SW 1271 (cell line): ENCODE measurements around the gene WDR81.
"Not testable (repeated sequence)": the region's sequence is repeated elsewhere in the genome, so short reads cannot be mapped to it uniquely, and the experiment has no call there.

ENCODE experiments used
- DNase-seq, 2 experiments: peaks; one replicate each; lab custom pipeline; 2025; lab: John Stamatoyannopoulos, UW

WDR81 gene

DNA sequence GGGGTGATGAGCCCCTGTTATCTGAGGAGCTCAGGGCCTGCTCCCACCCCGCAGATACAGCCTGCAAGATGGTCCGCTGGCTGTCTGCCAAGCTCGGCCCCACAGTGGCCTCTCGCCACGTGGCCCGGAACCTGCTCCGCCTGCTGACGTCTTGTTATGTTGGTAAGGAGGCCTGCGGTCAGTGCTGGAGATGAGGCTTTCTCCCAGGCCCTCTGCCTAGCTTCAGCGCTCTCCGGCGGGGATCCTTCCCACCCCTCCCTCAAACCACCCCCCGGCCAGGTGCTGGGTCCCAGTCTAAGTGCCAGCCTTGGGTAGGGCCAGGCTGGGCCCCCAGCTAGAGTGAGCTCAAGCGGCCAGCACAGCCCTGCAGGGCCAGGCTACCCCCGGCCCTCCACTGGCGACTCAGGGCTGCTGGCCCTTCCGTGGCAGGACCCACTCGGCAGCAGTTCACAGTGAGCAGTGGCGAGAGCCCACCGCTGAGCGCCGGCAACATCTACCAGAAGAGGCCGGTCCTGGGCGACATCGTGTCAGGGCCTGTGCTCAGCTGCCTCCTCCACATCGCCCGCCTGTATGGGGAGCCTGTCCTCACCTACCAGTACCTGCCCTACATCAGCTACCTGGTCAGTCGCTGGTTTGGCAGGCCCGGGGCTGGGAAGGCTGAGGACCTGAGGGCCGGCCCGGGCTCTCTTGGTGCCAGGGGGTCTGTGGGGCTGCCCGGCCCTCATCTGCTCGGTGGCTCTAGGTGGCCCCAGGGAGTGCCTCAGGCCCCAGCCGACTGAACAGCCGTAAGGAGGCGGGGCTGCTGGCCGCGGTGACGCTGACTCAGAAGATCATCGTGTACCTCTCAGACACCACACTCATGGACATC lies 6.1 kb downstream of the WDR81 start:
- DNase-seq, result peak in 1 of 2 experiments; percentile 30

DNA sequence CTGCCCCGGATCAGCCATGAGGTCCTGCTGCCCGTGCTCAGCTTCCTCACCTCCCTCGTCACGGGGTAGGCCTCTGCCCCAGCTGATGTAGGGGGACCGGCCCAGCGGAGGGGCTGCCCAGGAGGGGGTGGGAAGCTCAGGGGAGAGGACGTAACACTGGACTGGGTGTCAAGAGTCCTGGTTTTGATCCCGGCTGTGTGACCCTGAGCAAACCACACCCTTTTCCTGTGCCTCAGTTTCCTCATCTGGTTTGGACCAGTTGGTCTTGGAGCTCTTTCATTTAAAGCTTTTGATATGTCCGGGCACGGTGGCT lies 6.6 kb downstream of the WDR81 start:
- no peak for DNase-seq

DNA sequence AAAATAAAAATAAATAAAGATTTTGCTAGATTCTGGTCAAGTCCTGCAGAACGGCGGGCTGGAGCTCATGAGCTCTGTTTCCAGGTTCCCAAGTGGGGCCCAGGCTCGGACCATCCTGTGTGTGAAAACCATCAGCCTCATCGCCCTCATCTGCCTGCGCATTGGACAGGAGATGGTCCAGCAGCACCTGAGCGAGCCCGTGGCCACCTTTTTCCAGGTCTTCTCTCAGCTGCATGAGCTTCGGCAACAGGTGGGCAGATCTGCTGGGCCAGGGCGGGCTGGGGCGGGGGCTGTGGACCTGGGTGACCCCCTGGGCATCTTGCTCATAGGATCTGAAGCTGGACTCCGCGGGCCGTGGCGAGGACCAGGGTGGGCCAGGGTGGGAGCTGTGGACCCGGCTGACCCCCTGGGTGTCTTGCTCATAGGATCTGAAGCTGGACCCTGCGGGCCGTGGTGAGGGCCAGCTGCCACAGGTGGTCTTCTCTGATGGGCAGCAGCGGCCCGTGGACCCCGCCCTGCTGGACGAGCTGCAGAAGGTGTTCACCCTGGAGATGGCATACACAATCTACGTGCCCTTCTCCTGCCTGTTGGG lies 7.8 kb downstream of the WDR81 start:
- DNase-seq, result no peak

DNA sequence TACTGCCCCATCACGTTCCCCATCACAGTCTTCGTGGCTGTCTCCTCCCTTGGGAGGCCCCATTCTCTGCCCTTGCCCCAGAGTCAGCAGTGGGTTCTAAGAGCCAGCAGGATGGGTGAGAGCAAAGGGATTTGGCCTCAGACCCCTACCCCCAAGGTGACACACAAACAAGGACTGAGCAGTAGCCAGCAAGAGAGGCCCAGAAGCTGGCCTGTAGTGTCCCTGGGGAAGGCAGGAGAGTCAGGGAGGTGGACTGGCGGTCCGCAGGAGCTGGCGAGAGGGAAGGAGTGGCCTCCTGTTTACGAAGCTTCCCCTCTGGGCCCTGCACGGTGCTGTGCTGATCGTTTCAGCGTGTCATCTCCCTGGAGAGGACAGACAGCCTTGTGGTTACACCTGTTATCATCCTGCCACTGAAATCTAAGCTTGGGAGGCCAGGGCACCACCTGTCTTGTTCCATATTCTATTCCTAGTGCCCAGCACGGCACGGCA lies 8.4 kb downstream of the WDR81 start:
- DNase-seq, result no peak

DNA sequence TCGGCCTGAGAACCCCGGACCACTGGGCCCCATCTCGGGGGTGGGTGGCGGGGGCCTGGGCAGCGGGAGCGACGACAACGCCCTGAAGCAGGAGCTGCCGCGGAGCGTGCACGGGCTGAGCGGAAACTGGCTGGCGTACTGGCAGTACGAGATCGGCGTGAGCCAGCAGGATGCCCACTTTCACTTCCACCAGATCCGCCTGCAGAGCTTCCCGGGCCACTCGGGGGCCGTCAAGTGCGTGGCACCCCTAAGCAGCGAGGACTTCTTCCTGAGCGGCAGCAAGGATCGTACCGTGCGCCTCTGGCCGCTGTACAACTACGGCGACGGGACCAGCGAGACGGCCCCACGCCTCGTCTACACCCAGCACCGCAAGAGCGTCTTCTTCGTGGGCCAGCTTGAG lies 9.3 kb downstream of the WDR81 start:
- no peak for DNase-seq

DNA sequence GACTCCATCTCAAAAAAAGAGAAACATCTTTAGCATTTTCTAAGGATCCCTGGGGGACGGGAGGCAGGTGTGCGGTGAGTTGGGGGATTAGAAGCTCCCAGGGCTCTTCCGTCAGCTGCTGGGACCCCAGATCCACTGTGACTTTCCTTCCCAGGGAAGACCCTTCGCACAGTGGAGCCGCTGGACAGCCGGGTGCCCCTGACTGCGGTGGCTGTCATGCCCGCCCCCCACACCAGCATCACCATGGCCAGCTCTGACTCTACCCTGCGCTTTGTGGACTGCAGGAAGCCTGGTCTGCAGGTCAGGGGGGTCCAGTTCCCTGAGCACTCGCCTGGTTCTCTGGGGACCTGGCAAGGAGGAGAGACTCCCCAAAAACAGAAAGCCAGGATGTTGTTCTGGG lies 10.9 kb downstream of the WDR81 start:
- no peak for DNase-seq

DNA sequence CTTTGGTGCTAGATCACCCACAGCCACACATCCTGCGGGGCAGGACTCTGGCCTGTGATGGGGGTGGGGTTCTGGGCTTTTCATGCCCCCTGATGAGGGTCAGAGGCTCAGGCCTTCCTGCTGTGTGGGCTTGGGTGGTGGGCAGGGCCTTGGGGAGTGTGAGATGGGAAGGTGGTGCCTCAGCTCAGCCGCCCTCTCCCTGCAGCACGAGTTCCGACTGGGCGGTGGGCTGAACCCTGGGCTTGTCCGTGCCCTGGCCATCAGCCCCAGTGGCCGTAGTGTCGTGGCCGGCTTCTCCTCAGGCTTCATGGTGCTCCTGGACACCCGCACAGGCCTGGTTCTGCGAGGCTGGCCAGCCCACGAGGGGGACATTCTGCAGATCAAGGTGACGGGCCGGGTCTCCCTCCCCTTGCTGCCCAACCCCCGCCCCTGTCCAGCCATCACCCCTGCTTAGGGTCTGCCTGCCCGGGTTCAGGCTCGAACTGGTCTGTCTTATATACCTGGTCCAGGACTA lies 11.4 kb downstream of the WDR81 start:
- no peak for DNase-seq

DNA sequence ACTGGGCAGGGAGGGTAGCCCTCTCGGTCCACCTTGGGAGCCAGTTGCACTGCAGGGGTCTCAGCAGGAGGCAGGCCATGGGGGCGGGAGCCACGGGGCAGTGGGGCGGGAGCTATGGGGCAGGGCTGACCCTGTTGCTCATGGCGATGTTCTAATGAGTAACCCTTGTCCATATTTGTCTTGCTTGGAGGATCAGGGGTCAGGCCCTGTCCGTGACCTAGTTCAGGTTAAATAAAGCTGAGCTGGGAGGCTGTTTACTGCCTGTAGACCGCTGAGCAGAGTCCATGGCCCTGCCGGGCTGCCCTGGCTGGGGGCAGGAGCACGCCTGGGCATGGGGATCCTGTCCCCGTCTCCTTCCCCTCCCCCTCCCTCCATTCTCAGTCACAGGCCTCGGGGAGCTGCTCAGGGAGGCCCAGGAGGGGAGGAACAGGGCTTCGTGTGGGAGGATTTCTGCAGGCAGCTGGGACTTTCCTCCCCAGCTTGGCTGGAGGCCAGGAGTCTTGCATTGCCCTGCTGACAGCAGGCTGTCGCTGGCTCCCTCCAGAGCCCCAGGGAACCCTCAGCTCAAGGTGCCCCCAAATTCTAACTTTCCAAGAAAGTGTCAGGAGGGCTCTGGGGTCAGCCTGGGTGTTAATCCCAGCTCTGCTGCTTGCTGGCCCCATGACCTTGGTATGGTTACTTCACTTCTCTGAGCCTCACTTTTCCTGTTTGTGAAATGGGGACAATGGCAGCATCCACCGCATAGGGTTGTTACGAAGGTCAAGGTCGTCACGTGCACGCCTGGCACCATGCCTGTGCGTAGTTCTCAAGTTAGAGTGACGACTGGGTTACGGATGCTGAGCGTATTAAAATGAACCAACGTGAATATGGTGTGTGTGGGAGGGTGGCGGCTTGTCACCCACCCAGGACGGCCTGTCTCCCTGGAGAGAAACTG lies 12.1 kb downstream of the WDR81 start:
- DNase-seq, result no peak

DNA sequence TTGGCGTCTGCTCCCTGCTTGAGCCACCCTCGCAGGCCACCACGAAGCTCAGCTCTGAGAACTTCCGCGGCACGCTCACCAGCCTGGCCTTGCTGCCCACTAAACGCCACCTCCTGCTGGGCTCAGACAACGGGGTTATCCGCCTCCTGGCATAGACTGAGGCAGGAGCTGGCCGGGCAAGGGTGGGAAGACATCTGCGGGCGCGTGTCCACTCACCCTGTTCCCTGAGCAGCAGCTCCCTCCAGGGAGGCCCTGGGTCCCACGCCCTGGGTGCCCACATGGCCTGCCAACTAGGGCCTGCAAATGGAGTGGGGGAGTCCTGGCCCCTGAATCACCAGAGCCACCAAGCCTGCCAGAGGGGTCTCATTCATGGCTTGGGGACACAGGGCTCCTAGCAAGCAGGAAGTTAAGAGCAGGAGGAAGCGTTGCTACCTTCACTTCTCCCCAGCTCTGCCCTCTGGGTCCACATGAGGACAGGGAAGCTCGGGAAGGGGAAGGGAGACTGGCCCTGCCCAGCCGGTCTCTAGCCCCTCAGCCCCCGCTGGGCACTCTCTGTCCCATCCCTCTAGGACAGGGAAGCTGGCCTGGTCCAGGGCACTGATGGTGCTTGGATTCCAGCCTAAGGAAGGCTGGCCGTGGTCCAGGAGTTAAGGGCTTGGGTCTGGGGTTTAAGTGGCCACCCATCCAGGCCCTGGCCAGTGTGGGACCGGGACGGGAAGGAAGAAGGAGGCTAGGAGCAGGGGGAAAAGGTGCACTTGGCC lies 13.2 kb downstream of the WDR81 start:
- DNase-seq, result no peak

DNA sequence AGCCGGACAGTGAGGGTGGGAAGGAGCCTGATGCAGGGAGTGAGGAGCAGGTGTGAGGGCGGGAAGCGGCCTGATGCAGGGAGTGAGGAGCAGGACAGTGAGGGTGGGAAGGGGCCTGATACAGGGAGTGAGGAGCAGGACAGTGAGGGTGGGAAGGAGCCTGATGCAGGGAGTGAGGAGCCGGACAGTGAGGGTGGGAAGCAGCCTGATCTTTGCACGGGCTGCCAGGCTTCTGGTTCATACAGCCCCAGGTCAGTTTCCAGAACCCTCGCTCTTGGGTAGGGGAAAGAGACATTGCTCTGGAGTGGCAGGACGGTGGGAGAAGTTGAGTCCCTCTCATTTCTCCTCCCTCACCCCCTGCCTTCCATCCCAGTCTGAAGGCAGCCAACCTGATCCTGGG lies 17.4 kb downstream of the WDR81 start:
- DNase-seq, result not testable (repeated sequence)

DNA sequence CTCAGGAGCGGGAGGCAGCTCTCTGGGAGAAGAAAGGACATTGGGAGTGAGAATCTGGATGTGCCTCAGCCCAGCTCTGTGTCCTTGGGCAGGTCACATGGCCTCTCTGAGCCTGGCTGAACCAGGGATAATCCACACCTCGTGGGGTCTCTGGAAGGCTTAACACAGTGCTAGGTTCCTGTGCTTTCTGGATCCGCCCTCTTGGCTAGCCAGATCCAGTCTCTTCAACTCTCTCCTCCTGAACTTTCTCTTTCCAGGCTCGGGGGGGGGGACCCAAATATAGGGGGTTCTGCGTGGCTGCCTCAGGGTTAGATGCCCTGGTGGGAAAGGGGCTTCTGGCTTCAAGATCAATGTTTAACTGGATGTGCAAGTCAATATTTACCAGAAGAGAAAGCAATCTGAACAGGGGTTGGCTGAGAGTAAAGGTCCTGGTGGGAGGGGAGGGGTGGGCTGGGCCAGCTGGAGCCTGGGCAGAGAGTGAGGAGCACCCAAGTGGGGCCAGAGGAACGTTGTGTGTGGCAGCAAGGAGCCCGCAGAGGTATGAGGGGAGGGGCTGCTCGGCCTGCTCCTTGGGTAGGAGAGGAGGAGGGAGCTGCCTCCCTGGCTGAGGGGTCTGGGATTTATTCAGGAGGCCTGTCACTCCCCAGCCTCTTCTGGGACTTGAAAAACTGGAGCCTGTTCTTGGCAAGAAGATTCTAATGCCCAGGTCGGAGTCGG lies 18.0 kb downstream of the WDR81 start, which contains the start of gene SERPINF2:
SERPINF2 (plus strand) TSS at position 501 of the 717 bp plus-strand sequence. CDS start 2,125 bp downstream, outside the sequence.
- no peak for DNase-seq

DNA sequence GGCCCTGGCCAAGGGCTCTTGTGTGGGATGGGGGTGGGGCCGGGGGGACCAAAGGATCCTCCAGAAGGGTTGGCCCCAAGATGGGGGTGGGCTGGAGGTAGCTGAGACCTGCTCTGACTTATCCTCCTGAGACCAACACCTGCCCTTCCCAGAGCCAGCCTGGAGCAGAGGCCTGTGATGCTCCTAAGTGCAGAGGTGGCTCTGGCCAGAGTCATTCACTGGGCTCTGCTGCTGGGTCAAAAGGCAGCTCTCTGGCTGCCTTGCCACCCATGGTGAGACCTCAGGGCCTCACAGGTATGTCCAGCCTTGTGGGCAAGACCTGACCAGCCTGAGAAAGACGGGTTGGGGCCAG lies 18.6 kb downstream of the WDR81 start:
- DNase-seq, result no peak

DNA sequence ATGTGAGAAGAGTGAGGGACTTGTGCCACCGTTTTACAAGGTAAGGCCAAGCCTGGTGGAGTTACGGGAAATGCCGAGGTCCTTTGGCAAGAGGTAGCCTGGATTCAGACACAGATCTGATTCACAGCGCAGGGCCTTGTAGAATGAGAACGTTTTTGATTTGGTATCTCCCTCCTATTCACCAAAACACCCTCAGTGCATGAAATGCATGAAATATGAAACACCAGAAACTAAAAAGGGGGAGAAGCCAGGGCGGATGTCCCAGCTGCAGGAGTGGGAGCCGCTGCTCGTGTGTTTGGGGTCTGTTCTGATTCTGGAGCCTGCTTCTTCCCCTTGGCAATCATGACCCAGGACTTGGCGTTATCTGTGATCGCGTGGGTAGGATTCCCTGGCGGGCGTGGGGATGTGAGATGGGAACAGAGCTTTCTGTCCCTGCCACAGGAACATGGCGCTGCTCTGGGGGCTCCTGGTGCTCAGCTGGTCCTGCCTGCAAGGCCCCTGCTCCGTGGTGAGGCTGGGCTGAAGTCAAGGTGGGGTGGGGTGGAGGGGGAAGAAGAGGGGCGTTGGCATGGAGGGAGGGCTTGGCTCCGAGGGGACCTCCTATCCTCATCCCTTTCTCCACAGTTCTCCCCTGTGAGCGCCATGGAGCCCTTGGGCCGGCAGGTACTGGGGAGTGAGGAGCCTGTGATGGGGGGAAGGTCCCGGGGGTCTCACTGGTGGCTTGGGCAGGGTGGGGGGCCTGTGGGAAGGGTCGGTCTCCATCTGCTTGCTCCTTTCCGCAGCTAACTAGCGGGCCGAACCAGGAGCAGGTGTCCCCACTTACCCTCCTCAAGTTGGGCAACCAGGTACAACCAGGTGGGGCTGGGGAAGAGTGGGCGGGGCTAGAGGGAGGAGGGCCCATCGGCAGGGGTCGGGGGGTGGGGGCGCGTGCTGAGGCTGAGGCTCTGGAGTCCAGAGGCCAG lies 20.3 kb downstream of the WDR81 start:
- DNase-seq, result no peak

DNA sequence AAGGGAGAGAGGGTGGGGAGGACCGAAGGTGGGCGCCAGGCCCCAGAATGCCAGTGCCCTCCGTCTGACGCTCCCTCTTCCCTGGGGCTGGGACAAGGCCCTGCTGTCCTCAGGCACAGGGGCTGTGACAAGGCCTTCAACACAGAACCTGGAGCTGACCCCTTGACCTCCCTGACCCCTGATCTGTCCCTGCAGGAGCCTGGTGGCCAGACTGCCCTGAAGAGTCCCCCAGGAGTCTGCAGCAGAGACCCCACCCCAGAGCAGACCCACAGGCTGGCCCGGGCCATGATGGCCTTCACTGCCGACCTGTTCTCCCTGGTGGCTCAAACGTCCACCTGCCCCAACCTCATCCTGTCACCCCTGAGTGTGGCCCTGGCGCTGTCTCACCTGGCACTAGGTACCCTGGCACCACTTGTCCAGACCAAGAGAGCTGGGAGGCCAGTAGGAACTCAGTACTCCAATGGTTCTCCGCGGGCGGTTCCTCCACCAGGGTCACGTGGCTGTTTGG lies 21.1 kb downstream of the WDR81 start:
- no peak for DNase-seq

DNA sequence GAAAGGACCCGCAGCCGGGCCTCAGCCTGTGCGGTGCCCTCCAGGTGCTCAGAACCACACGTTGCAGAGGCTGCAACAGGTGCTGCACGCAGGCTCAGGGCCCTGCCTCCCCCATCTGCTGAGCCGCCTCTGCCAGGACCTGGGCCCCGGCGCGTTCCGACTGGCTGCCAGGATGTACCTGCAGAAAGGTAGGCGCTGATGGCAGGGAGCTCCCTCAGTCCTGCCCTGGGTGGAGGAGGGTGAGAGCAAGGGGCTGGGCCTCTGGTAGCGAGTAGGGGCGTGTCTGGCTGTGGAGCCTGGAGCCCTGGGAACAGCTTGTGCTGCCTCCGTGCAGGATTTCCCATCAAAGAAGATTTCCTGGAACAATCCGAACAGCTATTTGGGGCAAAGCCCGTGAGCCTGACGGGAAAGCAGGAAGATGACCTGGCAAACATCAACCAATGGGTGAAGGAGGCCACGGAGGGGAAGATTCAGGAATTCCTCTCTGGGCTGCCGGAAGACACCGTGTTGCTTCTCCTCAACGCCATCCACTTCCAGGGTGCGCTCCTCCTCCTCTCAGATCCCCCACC lies 22.6 kb downstream of the WDR81 start:
- DNase-seq, result no peak

DNA sequence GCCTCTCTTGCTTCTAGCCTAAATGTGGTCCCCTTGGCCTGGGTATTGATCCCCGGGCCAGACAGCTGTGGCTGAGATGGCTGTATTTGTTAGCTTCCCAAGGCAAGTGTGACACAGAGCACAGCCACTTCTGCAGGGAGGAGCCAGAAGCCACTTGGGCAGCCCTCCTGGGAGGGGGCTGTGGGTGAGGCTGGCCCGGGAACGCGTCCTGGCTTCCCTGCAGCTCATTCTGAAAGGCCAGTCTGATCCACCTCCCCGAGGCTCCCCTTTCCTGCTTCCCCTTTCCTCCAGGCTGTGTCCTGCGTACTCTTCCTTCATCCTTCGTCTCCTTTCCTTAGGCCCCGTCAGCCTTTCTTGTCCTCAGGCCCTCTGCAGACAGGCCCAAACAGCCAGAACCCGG lies 26.1 kb downstream of the WDR81 start:
- DNase-seq, result no peak

DNA sequence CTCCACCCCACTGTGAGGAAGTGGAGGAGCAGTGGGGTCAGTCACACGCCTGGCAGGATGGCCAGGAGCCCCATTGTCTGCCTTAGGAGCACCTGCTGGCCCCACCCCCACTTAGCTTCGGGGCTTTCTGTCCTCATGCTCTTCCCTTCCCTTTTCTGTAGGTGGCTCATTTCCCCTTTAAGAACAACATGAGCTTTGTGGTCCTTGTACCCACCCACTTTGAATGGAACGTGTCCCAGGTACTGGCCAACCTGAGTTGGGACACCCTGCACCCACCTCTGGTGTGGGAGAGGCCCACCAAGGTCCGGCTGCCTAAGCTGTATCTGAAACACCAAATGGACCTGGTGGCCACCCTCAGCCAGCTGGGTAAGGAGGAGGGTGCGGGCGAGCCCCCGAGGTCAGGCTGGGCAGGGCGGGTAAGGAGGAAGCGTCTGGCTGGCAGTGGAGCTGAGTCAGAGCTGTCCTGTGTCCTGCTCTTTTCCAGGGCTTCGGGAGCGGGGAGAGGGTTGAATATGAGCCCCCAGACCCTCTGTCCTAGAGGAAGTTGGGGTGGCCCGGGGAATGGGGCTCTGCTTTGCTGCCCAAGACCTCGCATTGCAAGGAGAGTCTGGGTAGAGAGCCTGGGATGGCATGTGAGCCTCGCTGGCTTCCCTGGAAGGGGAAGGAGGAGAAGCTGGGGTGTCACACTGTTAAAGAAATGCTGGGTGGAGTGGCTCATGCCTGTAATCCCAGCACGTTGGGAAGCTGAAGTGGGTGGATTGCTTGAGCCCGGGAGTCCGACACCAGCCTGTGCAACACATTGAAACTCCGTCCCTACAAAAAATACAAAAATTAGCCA lies 28.1 kb downstream of the WDR81 start:
- DNase-seq, result no peak

DNA sequence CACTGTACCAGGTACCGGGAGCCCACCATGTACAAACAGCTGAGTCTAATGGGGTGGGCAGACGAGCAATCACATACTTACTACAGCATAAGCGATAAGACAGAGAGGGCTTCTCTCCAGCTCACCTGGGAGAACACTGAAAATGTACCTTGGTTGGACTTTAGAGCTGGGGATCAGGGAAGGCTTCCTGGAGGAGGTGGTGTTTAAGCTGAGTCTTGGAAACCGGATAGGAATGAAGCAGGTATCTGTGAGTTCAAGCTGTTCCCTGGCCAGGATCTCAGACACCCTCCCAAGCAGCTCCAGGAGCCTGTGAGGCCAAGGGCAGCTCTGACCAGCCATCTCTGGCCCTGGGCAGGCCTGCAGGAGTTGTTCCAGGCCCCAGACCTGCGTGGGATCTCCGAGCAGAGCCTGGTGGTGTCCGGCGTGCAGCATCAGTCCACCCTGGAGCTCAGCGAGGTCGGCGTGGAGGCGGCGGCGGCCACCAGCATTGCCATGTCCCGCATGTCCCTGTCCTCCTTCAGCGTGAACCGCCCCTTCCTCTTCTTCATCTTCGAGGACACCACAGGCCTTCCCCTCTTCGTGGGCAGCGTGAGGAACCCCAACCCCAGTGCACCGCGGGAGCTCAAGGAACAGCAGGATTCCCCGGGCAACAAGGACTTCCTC lies 29.4 kb downstream of the WDR81 start:
- DNase-seq, result no peak
